ENCODE results near the gene HTR3A.
"Not testable (repeated sequence)": the region's sequence is repeated elsewhere in the genome, so short reads cannot be mapped to it uniquely, and the experiment has no call there.

The HTR3A gene

GRCh38 chr11:113974741-113975470 is at the start of gene HTR3A:
Gene HTR3A (plus strand): TSS chr11:113975108. CDS start chr11:113975326, 218 bp downstream.
- no peak for DNase-seq (ENCODE audit: low read depth)

- DNase-seq (ENCODE audit: low read depth) = no peak
Observed at GRCh38 chr11:113926273-113927197, 48.4 kb upstream of the HTR3A start.

- no peak for DNase-seq (ENCODE audit: low read depth)
Observed at GRCh38 chr11:113928311-113928710, 46.6 kb upstream of the HTR3A start.

GRCh38 chr11:113932788-113933187 is 42.1 kb upstream of the HTR3A start:
- no peak for DNase-seq (ENCODE audit: low read depth)

GRCh38 chr11:113934193-113934592 is 40.7 kb upstream of the HTR3A start:
- DNase-seq (ENCODE audit: low read depth) = not testable (repeated sequence)

- no peak for DNase-seq (ENCODE audit: low read depth)
Observed at GRCh38 chr11:113934761-113935160, 40.1 kb upstream of the HTR3A start.

GRCh38 chr11:113935858-113936257 is 39.0 kb upstream of the HTR3A start:
- DNase-seq (ENCODE audit: low read depth) = no peak

GRCh38 chr11:113937918-113938317 is 37.0 kb upstream of the HTR3A start:
- DNase-seq (ENCODE audit: low read depth) = no peak

- DNase-seq (ENCODE audit: low read depth) = no peak
Observed at GRCh38 chr11:113942256-113942655, 32.7 kb upstream of the HTR3A start.

GRCh38 chr11:113946162-113946561 is 28.7 kb upstream of the HTR3A start:
- DNase-seq (ENCODE audit: low read depth) = not testable (repeated sequence)

- DNase-seq (ENCODE audit: low read depth) = no peak
Observed at GRCh38 chr11:113947994-113948393, 26.9 kb upstream of the HTR3A start.

- no peak for DNase-seq (ENCODE audit: low read depth)
Observed at GRCh38 chr11:113949891-113950290, 25.0 kb upstream of the HTR3A start.

- no peak for DNase-seq (ENCODE audit: low read depth)
Observed at GRCh38 chr11:113951537-113951936, 23.4 kb upstream of the HTR3A start.

- DNase-seq (ENCODE audit: low read depth) = no peak
Observed at GRCh38 chr11:113952070-113952469, 22.8 kb upstream of the HTR3A start.

GRCh38 chr11:113952588-113952987 is 22.3 kb upstream of the HTR3A start:
- no peak for DNase-seq (ENCODE audit: low read depth)

GRCh38 chr11:113954235-113954634 is 20.7 kb upstream of the HTR3A start:
- DNase-seq (ENCODE audit: low read depth) = no peak

- no peak for DNase-seq (ENCODE audit: low read depth)
Observed at GRCh38 chr11:113956986-113957385, 17.9 kb upstream of the HTR3A start.

GRCh38 chr11:113960702-113961330 is 14.1 kb upstream of the HTR3A start:
- no peak for DNase-seq (ENCODE audit: low read depth)

GRCh38 chr11:113967361-113967760 is 7.5 kb upstream of the HTR3A start:
- no peak for DNase-seq (ENCODE audit: low read depth)

GRCh38 chr11:113971506-113972195 is 3.3 kb upstream of the HTR3A start:
- DNase-seq (ENCODE audit: low read depth) = no peak

- no peak for DNase-seq (ENCODE audit: low read depth)
Observed at GRCh38 chr11:113977071-113977490, 2.2 kb downstream of the HTR3A start.

GRCh38 chr11:113977701-113978100 is 2.8 kb downstream of the HTR3A start:
- no peak for DNase-seq (ENCODE audit: low read depth)

Data from stimulated activated CD8-positive, alpha-beta memory T cell treated with anti-CD3 and anti-CD28 coated beads, Interleukin-12 subunit alpha, Interleukin-12 subunit beta, amount 100 ng/mL, for 1 hour (primary cell).